Effector memory CD4-positive, alpha-beta T cell (primary cell): Measurements from ENCODE around the gene NOTCH3.
A peak's percentile ranks its signal among the peaks of the same experiment; 100 is the strongest.

Experiments used
- DNase-seq, 3 donors: peaks; one replicate each; pipeline ENCODE4 v3.0.0-alpha.2; 2020
- H3K27ac ChIP-seq: 2 replicates; pipeline ENCODE4 v1.7.0; 2013; ENCODE audit warnings: mild to moderate bottlenecking, low read length, moderate library complexity; ENCODE audit not compliant: insufficient read depth, poor library complexity, severe bottlenecking
- H3K27me3 ChIP-seq: replicated peaks from 2 replicates; pipeline ENCODE4 v1.7.0; 2013; ENCODE audit warnings: mild to moderate bottlenecking, low read length; ENCODE audit not compliant: insufficient read depth, control insufficient read depth, poor library complexity, severe bottlenecking
- H3K36me3 ChIP-seq: 2 replicates; pipeline ENCODE4 v1.7.0; 2013; ENCODE audit warnings: mild to moderate bottlenecking, low read length, moderate library complexity; ENCODE audit not compliant: control insufficient read depth, insufficient read depth
- H3K4me1 ChIP-seq: 2 replicates; pipeline ENCODE4 v1.7.0; 2013; ENCODE audit warnings: low read length, mild to moderate bottlenecking; ENCODE audit not compliant: control insufficient read depth, insufficient read depth, poor library complexity, severe bottlenecking
- H3K4me3 ChIP-seq: 2 replicates; pipeline ENCODE4 v1.7.0; 2013; ENCODE audit warnings: low read length, low read depth, mild to moderate bottlenecking; ENCODE audit not compliant: insufficient read depth, poor library complexity, severe bottlenecking
- H3K9me3 ChIP-seq: 2 replicates; pipeline ENCODE4 v1.7.0; 2013; ENCODE audit warnings: mild to moderate bottlenecking, low read length, moderate library complexity; ENCODE audit not compliant: control insufficient read depth

The NOTCH3 gene

GRCh38 chr19:15180451-15181390 is 20.1 kb downstream of the NOTCH3 start:
- no peak for DNase-seq
- H3K4me1 ChIP-seq: no peaks in the 10 kb centered on the region
- H3K27ac ChIP-seq: no peak overlapping the region
- H3K36me3 ChIP-seq: no peaks in the 10 kb centered on the region
- no peak overlapping the region for H3K4me3 ChIP-seq
- H3K27me3 ChIP-seq: no peaks in the 10 kb centered on the region
- no peaks in the 10 kb centered on the region for H3K9me3 ChIP-seq

GRCh38 chr19:15178629-15179308 is 22.0 kb downstream of the NOTCH3 start:
- Histone ChIP-seq H3K36me3 (no peaks in the 10 kb centered on the region), H3K4me3 (no peak overlapping the region), H3K9me3 (no peaks in the 10 kb centered on the region), H3K4me1 (no peaks in the 10 kb centered on the region), H3K27ac (no peak overlapping the region), H3K27me3 (no peaks in the 10 kb centered on the region)
- DNase-seq: no peak

GRCh38 chr19:15177269-15178116 is 23.3 kb downstream of the NOTCH3 start:
- Histone ChIP-seq H3K36me3 (no peaks in the 10 kb centered on the region), H3K9me3 (no peaks in the 10 kb centered on the region), H3K4me1 (no peaks in the 10 kb centered on the region), H3K4me3 (no peak overlapping the region), H3K27me3 (no peaks in the 10 kb centered on the region), H3K27ac (no peak overlapping the region)
- DNase-seq: peak; percentile 61 to 65 (median 63)

GRCh38 chr19:15175609-15176008 is 25.2 kb downstream of the NOTCH3 start:
- H3K9me3 ChIP-seq: no peaks in the 10 kb centered on the region
- no peaks in the 10 kb centered on the region for H3K4me1 ChIP-seq
- H3K36me3 ChIP-seq: no peaks in the 10 kb centered on the region
- no peak overlapping the region for H3K4me3 ChIP-seq
- H3K27ac ChIP-seq: no peak overlapping the region
- no peaks in the 10 kb centered on the region for H3K27me3 ChIP-seq
- no peak for DNase-seq

- no peaks in the 10 kb centered on the region for H3K4me1 ChIP-seq
- no peaks in the 10 kb centered on the region for H3K9me3 ChIP-seq
- no peak for DNase-seq
- H3K27ac ChIP-seq: no peak overlapping the region
- no peak overlapping the region for H3K4me3 ChIP-seq
- H3K27me3 ChIP-seq: no peaks in the 10 kb centered on the region
- no peaks in the 10 kb centered on the region for H3K36me3 ChIP-seq
These were observed 26.9 kb downstream of the NOTCH3 start for GRCh38 chr19:15173746-15174404.

- Histone ChIP-seq H3K4me1 (no peaks in the 10 kb centered on the region), H3K36me3 (no peaks in the 10 kb centered on the region), H3K9me3 (peaks cover 6% of the 10 kb centered on the region), H3K27ac (no peak overlapping the region), H3K27me3 (no peaks in the 10 kb centered on the region), H3K4me3 (no peak overlapping the region)
- no peak for DNase-seq
These were observed 30.4 kb downstream of the NOTCH3 start for GRCh38 chr19:15170345-15170744.

- Histone ChIP-seq H3K27me3 (no peaks in the 10 kb centered on the region), H3K27ac (no peak overlapping the region), H3K4me3 (no peak overlapping the region), H3K36me3 (no peaks in the 10 kb centered on the region), H3K4me1 (no peaks in the 10 kb centered on the region), H3K9me3 (peaks cover 7% of the 10 kb centered on the region)
- DNase-seq: no peak
These were observed 31.1 kb downstream of the NOTCH3 start for GRCh38 chr19:15169541-15170285.

- Histone ChIP-seq H3K36me3 (no peaks in the 10 kb centered on the region), H3K4me1 (no peaks in the 10 kb centered on the region), H3K4me3 (no peak overlapping the region), H3K27me3 (no peaks in the 10 kb centered on the region), H3K9me3 (peaks cover 7% of the 10 kb centered on the region), H3K27ac (no peak overlapping the region)
- DNase-seq: no peak
These were observed 34.1 kb downstream of the NOTCH3 start for GRCh38 chr19:15166700-15167099.
